Cardiac muscle cell (in vitro differentiated cells and primary cell): ENCODE data around the gene SMIM35. TPM values are rescaled to one million over a fixed set of nuclear protein-coding genes. Genes with fewer than 3 reads are reported as not detected.

Experiments used
- DNase-seq, 2 donors: peaks; one replicate each; pipeline versions ENCODE4 v3.0.0 to v3.0.0-alpha.2; 2010 to 2017; ENCODE audit warnings: low read depth in 1 of 2, low spot score in 1 of 2
- H3K27ac ChIP-seq: fragments of 200-600 bp; sonication (generic); 2 replicates; pipeline ENCODE4 v1.5.1; 2016
- H3K27me3 ChIP-seq: fragments of 200-600 bp; sonication (generic); 2 replicates; pipeline ENCODE4 v1.6.0; 2016; ENCODE audit warnings: control low read depth
- H3K36me3 ChIP-seq: fragments of 200-600 bp; sonication (generic); 2 replicates; pipeline ENCODE4 v1.5.1; 2016; ENCODE audit warnings: control low read depth
- H3K4me1 ChIP-seq: fragments of 200-600 bp; sonication (generic); 2 replicates; pipeline ENCODE4 v1.8.1; 2017; ENCODE audit warnings: low read depth, mild to moderate bottlenecking, mixed run types
- H3K4me3 ChIP-seq: fragments of 200-600 bp; sonication (generic); 2 replicates; pipeline ENCODE4 v1.5.1; 2016; ENCODE audit warnings: mild to moderate bottlenecking
- H3K9me3 ChIP-seq: fragments of 200-600 bp; sonication (generic); 2 replicates; pipeline ENCODE4 v1.5.1; 2017; ENCODE audit warnings: low read depth, mild to moderate bottlenecking, control low read depth
- CTCF ChIP-seq: IDR thresholded peaks from 2 replicates; pipeline ENCODE4 v1.5.1; 2012; ENCODE audit warnings: low read depth, mild to moderate bottlenecking, low read length
- polyA plus RNA-seq: library from polyadenylated mRNA; unstranded; fragments of >200 nt; fragmentation: Nextera tagmentation; extraction: Ambion mirVana; gene quantifications from 2 replicates; pipeline ENCODE4 v1.2.1, GENCODE V29; 2016
- total RNA-seq: library from RNA; depleted of rRNA; stranded (reverse); fragments of >200 nt; gene quantifications from 2 replicates; pipeline ENCODE4 v1.2.3, GENCODE V29; 2016

Gene SMIM35
- total and polyA plus RNA-seq, 2 experiments from 2014 or later = not detected

- TF ChIP-seq CTCF = no peak
- Histone ChIP-seq H3K4me1 (no peaks in the 10 kb centered on the region), H3K27me3 (peaks cover 23% of the 10 kb centered on the region), H3K36me3 (no peaks in the 10 kb centered on the region), H3K27ac (no peak overlapping the region), H3K9me3 (no peaks in the 10 kb centered on the region), H3K4me3 (no peak overlapping the region)
- DNase-seq = no peak
Observed at GRCh38 chr11:117992136-117992535, 94.6 kb downstream of the SMIM35 start.

GRCh38 chr11:117989351-117990102 is 97.2 kb downstream of the SMIM35 start:
- Histone ChIP-seq H3K27ac (no peak overlapping the region), H3K4me1 (no peaks in the 10 kb centered on the region), H3K36me3 (no peaks in the 10 kb centered on the region), H3K9me3 (no peaks in the 10 kb centered on the region), H3K4me3 (no peak overlapping the region), H3K27me3 (peaks cover 49% of the 10 kb centered on the region)
- no peak for TF ChIP-seq CTCF
- DNase-seq = no peak

GRCh38 chr11:117986981-117987574 is 99.7 kb downstream of the SMIM35 start:
- Histone ChIP-seq H3K27me3 (peaks cover 66% of the 10 kb centered on the region), H3K36me3 (no peaks in the 10 kb centered on the region)
- TF ChIP-seq CTCF = no peak

GRCh38 chr11:117985953-117986887 is 100.5 kb downstream of the SMIM35 start, which contains the start of gene IL10RA:
Gene IL10RA, plus strand, starts transcription at chr11:117986394. Its CDS starts 74 bp downstream, at chr11:117986468.
- H3K36me3 ChIP-seq = no peaks in the 10 kb centered on the region

More at GRCh38 chr11:117986981-117987574, 99.7 kb downstream of the SMIM35 start:
- DNase-seq = no peak
- no peaks in the 10 kb centered on the region for H3K4me1 ChIP-seq
- H3K4me3 ChIP-seq = no peak overlapping the region
- no peak overlapping the region for H3K27ac ChIP-seq
- no peaks in the 10 kb centered on the region for H3K9me3 ChIP-seq

More at GRCh38 chr11:117985953-117986887, 100.5 kb downstream of the SMIM35 start, which contains the start of gene IL10RA:
- Histone ChIP-seq H3K27me3 (peaks cover 66% of the 10 kb centered on the region), H3K4me3 (peak within 1 kb of the TSS; percentile 39), H3K27ac (no peak within 1 kb of the TSS), H3K4me1 (no peaks in the 10 kb centered on the region), H3K9me3 (no peaks in the 10 kb centered on the region)
- no peak for TF ChIP-seq CTCF
- peak; percentile 63 to 85 for DNase-seq
